Mesothelial cell of epicardium (in vitro differentiated cells): ENCODE results near the gene ALDH3B1. TPM values are rescaled to one million over a fixed set of nuclear protein-coding genes. Genes with fewer than 3 reads are reported as not detected.

ENCODE experiments used
- DNase-seq, 2 experiments: peaks; one replicate each; pipeline ENCODE4 v3.0.0; 2021; ENCODE audit warnings: low spot score in 2 of 2; ENCODE audit not compliant: unreplicated experiment in 2 of 2
- H3K27ac Mint-ChIP-seq: 2 replicates; pipeline ENCODE4 v1.8.0; 2021; ENCODE audit warnings: mixed read lengths
- H3K27me3 Mint-ChIP-seq: 2 replicates; pipeline ENCODE4 v1.8.0; 2021; ENCODE audit warnings: low read depth, mixed read lengths
- H3K36me3 Mint-ChIP-seq: 2 replicates; pipeline ENCODE4 v1.8.0; 2021; ENCODE audit warnings: mixed read lengths
- H3K4me1 Mint-ChIP-seq: 2 replicates; pipeline ENCODE4 v1.8.0; 2021; ENCODE audit warnings: mixed read lengths
- H3K4me3 Mint-ChIP-seq: 2 replicates; pipeline ENCODE4 v1.8.0; 2021; ENCODE audit warnings: mild to moderate bottlenecking, moderate library complexity, mixed read lengths
- H3K9me3 Mint-ChIP-seq: 2 replicates; pipeline ENCODE4 v1.8.0; 2021; ENCODE audit warnings: mixed read lengths
- total RNA-seq: library from RNA; stranded (reverse); gene quantifications from 3 replicates; pipeline ENCODE4 v1.2.1, GENCODE V29; 2021
- TF ChIP-seq, protein P1 (sequence below): fragments of 200-600 bp; sonication (generic); IDR thresholded peaks from one replicate; pipeline ENCODE4 v1.5.0; 2021; ENCODE audit warnings: antibody characterized with exemption; ENCODE audit not compliant: unreplicated experiment

Gene ALDH3B1
- total RNA-seq, 1 donor from 2014 or later, result 1.8 TPM

DNA sequence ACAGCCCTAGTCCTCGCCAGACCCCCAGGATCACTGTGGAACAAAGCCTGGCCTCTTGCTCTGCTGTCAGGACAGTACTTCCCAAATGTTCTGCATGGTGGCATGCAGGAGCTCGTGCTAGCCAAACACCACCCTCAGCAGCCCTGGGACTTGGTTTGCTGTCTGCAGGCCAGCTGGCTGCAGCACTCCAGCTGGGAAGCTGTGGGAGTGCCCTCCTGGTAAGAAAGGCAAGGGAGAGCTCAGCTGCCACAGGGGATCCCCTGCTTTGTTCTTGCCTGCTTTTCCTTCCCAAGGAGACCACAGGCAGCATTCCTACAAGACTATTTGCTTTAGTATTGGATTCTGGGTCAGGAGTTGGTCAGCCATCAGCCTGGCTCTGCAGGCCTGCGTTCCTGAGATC lies 56.6 kb downstream of the ALDH3B1 start:
- Mint-ChIP-seq H3K4me1 (no peaks in the 10 kb centered on the region), H3K27ac (no peak overlapping the region), H3K27me3 (no peaks in the 10 kb centered on the region), H3K36me3 (peaks cover 54% of the 10 kb centered on the region), H3K9me3 (no peaks in the 10 kb centered on the region), H3K4me3 (no peak overlapping the region)
- no peak for DNase-seq
- TF ChIP-seq, protein P1, sequence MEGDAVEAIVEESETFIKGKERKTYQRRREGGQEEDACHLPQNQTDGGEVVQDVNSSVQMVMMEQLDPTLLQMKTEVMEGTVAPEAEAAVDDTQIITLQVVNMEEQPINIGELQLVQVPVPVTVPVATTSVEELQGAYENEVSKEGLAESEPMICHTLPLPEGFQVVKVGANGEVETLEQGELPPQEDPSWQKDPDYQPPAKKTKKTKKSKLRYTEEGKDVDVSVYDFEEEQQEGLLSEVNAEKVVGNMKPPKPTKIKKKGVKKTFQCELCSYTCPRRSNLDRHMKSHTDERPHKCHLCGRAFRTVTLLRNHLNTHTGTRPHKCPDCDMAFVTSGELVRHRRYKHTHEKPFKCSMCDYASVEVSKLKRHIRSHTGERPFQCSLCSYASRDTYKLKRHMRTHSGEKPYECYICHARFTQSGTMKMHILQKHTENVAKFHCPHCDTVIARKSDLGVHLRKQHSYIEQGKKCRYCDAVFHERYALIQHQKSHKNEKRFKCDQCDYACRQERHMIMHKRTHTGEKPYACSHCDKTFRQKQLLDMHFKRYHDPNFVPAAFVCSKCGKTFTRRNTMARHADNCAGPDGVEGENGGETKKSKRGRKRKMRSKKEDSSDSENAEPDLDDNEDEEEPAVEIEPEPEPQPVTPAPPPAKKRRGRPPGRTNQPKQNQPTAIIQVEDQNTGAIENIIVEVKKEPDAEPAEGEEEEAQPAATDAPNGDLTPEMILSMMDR, result no peak

DNA sequence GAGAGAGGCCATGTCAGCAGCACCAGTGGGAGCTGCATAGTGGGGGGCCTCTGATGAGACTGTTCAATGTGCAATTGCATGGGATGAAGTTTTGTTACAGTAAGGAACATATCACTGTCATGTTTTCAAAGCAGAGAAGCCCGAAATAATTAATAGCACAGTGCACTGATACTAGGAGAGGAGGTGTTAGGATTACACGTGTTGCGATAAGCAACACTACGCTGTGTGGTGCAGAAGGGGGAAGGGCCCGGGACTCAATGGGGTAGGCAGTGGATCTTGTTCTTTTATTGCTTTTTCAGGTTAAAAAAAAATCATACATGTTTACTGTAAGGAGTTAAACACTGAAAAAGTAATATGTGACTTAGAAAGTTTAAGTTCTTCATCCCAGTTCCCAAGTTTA lies 57.9 kb downstream of the ALDH3B1 start:
- no peaks in the 10 kb centered on the region for H3K9me3 Mint-ChIP-seq
- no peaks in the 10 kb centered on the region for H3K4me1 Mint-ChIP-seq
- peaks cover 54% of the 10 kb centered on the region for H3K36me3 Mint-ChIP-seq

DNA sequence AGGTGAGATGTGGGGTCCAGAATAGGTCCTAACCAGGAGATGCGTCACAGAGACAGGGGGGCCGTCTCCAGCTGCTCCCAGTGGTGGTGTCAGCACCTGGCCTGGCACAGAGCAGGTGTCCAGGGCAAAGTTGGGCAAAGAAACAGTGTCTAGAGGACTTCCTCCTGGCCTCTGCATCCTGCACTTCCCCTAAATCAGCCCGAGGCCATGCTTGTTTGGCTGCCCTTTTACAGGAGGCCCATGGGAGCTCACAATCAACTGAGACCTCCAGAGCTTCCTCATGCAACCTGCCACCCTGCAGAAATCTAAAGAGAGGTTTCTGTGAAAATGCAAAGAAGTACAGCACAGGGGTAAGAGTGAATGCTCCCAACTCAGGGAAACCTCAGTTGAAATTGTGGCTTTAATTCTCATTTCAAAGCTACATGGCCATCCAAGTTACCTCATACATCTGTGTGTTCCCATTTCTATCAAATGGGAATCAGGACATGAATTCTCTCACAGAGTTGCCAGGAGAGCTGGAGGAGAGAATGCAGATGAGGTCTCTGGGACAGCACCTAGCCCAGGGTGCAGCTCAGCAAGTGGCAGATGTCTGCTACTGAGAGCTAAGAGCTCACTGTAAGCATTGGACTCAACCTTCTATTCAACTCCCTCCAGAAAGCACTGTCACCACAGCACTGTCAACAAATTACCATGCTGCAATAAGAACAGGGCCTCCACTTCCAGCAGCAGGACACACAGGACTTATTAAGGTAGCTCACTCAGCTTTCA lies 61.3 kb downstream of the ALDH3B1 start:
- H3K4me3 Mint-ChIP-seq, result no peak overlapping the region
- H3K9me3 Mint-ChIP-seq, result no peaks in the 10 kb centered on the region
- TF ChIP-seq, protein P1, result no peak
- H3K36me3 Mint-ChIP-seq, result peaks cover 40% of the 10 kb centered on the region
- H3K27me3 Mint-ChIP-seq, result no peaks in the 10 kb centered on the region
- DNase-seq, result no peak
- no peaks in the 10 kb centered on the region for H3K4me1 Mint-ChIP-seq
- H3K27ac Mint-ChIP-seq, result no peak overlapping the region

More for the DNA sequence above, 57.9 kb downstream of the ALDH3B1 start:
- H3K4me3 Mint-ChIP-seq, result no peak overlapping the region
- TF ChIP-seq, protein P1, result no peak
- no peak overlapping the region for H3K27ac Mint-ChIP-seq
- DNase-seq, result no peak
- H3K27me3 Mint-ChIP-seq, result no peaks in the 10 kb centered on the region

DNA sequence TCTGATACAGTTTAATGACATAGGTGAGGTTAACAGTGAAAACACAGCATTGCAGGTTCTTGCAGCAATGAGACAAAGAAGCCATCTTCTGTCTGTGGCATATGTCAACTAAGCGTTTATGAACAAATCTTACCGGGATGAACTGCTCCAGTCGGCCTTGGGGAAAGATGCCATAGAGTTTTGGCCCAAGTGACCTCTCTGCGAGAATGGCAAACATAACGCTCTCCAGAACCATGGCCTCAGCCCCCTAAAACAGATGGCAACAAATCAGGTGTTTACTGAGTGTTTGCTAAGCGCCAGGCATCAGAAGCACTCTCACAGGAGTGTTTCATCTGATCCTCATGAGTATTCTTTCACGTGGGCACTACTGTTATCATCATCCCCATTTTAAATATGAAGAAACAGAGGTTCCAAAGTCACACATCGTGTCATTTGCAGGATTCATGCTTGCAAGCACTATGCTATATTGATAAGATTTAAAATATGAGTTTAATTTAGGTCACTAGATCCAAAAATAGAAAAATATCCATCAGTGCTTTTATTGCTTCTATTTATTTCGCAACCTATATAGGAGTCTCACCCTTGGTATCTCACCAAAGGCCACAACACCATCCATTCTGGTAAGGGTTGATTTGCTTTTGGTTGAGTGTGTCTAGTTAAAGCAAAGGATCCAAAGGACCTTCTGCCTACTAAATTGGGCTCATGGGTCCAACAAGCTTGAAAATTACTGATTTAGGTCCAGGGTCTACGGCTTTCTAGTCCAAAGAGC lies 64.6 kb downstream of the ALDH3B1 start:
- peaks cover 11% of the 10 kb centered on the region for H3K4me1 Mint-ChIP-seq
- DNase-seq, result no peak
- TF ChIP-seq, protein P1, result no peak
- no peak overlapping the region for H3K27ac Mint-ChIP-seq
- H3K36me3 Mint-ChIP-seq, result peaks cover 31% of the 10 kb centered on the region
- H3K27me3 Mint-ChIP-seq, result no peaks in the 10 kb centered on the region
- H3K9me3 Mint-ChIP-seq, result no peaks in the 10 kb centered on the region
- no peak overlapping the region for H3K4me3 Mint-ChIP-seq

DNA sequence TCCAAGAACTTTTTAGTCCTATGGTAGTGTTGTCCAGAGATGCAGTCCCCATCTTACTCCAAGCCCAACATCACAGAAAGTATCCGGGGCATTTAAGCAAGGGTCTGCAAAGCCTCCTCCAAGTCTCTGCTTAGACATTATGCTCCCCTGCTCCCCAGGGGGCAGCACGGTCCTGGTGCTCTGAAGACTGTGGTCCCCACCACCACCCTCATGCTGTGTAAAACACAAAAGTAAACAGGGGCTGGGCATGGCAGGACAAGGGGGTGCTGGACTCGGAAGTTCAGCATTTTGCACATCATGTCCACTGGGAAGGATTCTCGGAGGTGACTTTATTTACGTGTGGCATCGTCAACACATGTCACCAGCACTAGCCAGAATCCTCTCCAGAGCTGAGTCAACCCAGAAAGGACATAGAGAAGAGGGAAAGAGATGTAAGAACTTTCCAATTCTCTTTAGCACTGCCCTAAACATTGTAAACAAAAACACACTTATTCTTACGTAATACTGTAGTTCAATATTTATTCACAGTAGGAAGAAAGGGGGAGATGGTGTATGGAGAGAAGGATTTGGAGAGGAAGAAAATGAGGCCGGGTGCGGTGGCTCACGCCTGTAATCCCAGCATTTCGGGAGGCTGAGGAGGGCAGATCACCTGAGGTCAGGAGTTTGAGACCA lies 66.4 kb downstream of the ALDH3B1 start:
- Mint-ChIP-seq H3K27me3 (no peaks in the 10 kb centered on the region), H3K27ac (no peak overlapping the region), H3K36me3 (peaks cover 30% of the 10 kb centered on the region), H3K4me3 (no peak overlapping the region), H3K4me1 (peaks cover 11% of the 10 kb centered on the region), H3K9me3 (no peaks in the 10 kb centered on the region)
- no peak for DNase-seq
- TF ChIP-seq, protein P1, result no peak
